HCT116 (cell line): ENCODE data around the gene GRID2.

Source experiments
- CEBPB ChIP-seq: IDR thresholded peaks from 2 replicates; pipeline ENCODE4 v1.6.1; 2012; ENCODE audit warnings: low read depth
- CTCF ChIP-seq, 3 experiments: fragments of 200-600 bp in 1 of 3; sonication (generic) in 1 of 3; IDR thresholded peaks in 2 of 3; conservative IDR thresholded peaks in 1 of 3; 2 replicates each; pipeline ENCODE4 v1.5.1; 2012 to 2017; ENCODE audit warnings: low read depth in 2 of 3, low read length in 2 of 3, antibody characterized with exemption in 1 of 3, borderline replicate concordance in 1 of 3, control low read depth in 1 of 3, mild to moderate bottlenecking in 1 of 3, mixed read lengths in 1 of 3, mixed run types in 1 of 3, moderate library complexity in 1 of 3; ENCODE audit not compliant: insufficient read depth in 1 of 3
- EZH2 ChIP-seq: fragments of 200-600 bp; sonication (generic); IDR thresholded peaks from 2 replicates; pipeline ENCODE4 v1.6.1; 2017; ENCODE audit warnings: antibody characterized with exemption, mixed run types
- POLR2A ChIP-seq: IDR thresholded peaks from 2 replicates; pipeline ENCODE4 v1.7.0; 2011; ENCODE audit warnings: borderline replicate concordance; ENCODE audit not compliant: insufficient read depth, insufficient read length; ENCODE audit errors: extremely low read depth
- POLR2AphosphoS5 ChIP-seq: IDR thresholded peaks from 2 replicates; pipeline ENCODE4 v1.6.1; 2011; ENCODE audit warnings: mild to moderate bottlenecking, low read depth, low read length, moderate library complexity
- REST ChIP-seq: IDR thresholded peaks from 2 replicates; pipeline ENCODE4 v1.6.1; 2012; ENCODE audit warnings: low read depth
- SIN3A ChIP-seq: IDR thresholded peaks from 2 replicates; pipeline ENCODE4 v1.6.1; 2012; ENCODE audit warnings: low read depth
- SRF ChIP-seq: IDR thresholded peaks from 2 replicates; pipeline ENCODE4 v1.6.1; 2012; ENCODE audit warnings: low read depth
- TCF7L2 ChIP-seq: IDR thresholded peaks from 2 replicates; pipeline ENCODE4 v1.7.0; 2011; ENCODE audit warnings: borderline replicate concordance, inconsistent platforms; ENCODE audit not compliant: insufficient read depth, insufficient read length; ENCODE audit errors: extremely low read depth
- YY1 ChIP-seq: IDR thresholded peaks from 2 replicates; pipeline ENCODE4 v1.6.1; 2011; ENCODE audit warnings: low read length, low read depth, moderate library complexity, mild to moderate bottlenecking; ENCODE audit not compliant: insufficient replicate concordance; ENCODE audit errors: extremely low read depth
- ZBTB33 ChIP-seq: IDR thresholded peaks from 2 replicates; pipeline ENCODE4 v1.6.1; 2011; ENCODE audit warnings: mild to moderate bottlenecking, low read length, moderate library complexity; ENCODE audit not compliant: insufficient replicate concordance; ENCODE audit errors: extremely low read depth

- no peak for TF ChIP-seq CTCF (IDR thresholded peaks at IDR 0.05 in 2 of 3, conservative IDR thresholded peaks at IDR 0.05 in 1 of 3; ENCODE audit: borderline replicate concordance in 1 of 3, insufficient read depth in 1 of 3, low read depth in 2 of 3, low read length in 2 of 3)
- TF ChIP-seq REST = no peak
- TF ChIP-seq POLR2A = no peak
- no peak for TF ChIP-seq POLR2AphosphoS5
- no peak for TF ChIP-seq SIN3A
- TF ChIP-seq ZBTB33 = no peak
- no peak for TF ChIP-seq TCF7L2
- no peak for TF ChIP-seq SRF
- TF ChIP-seq CEBPB = no peak
- no peak for TF ChIP-seq EZH2
- no peak for TF ChIP-seq YY1
Observed at GRCh38 chr4:92317047-92317446, 13.3 kb downstream of the GRID2 start.
